Mesothelial cell of epicardium (in vitro differentiated cells): ENCODE results near the gene GRIK2. TPM values are rescaled to one million over a fixed set of nuclear protein-coding genes. Genes with fewer than 3 reads are reported as not detected.

Source experiments
- DNase-seq, 2 experiments: peaks; one replicate each; pipeline ENCODE4 v3.0.0; 2021; ENCODE audit warnings: low spot score in 2 of 2; ENCODE audit not compliant: unreplicated experiment in 2 of 2
- H3K27ac Mint-ChIP-seq: 2 replicates; pipeline ENCODE4 v1.8.0; 2021; ENCODE audit warnings: mixed read lengths
- H3K27me3 Mint-ChIP-seq: 2 replicates; pipeline ENCODE4 v1.8.0; 2021; ENCODE audit warnings: low read depth, mixed read lengths
- H3K36me3 Mint-ChIP-seq: 2 replicates; pipeline ENCODE4 v1.8.0; 2021; ENCODE audit warnings: mixed read lengths
- H3K4me1 Mint-ChIP-seq: 2 replicates; pipeline ENCODE4 v1.8.0; 2021; ENCODE audit warnings: mixed read lengths
- H3K4me3 Mint-ChIP-seq: 2 replicates; pipeline ENCODE4 v1.8.0; 2021; ENCODE audit warnings: mild to moderate bottlenecking, moderate library complexity, mixed read lengths
- H3K9me3 Mint-ChIP-seq: 2 replicates; pipeline ENCODE4 v1.8.0; 2021; ENCODE audit warnings: mixed read lengths
- total RNA-seq: library from RNA; stranded (reverse); gene quantifications from 3 replicates; pipeline ENCODE4 v1.2.1, GENCODE V29; 2021
- TF ChIP-seq, protein P1 (sequence below): fragments of 200-600 bp; sonication (generic); IDR thresholded peaks from one replicate; pipeline ENCODE4 v1.5.0; 2021; ENCODE audit warnings: antibody characterized with exemption; ENCODE audit not compliant: unreplicated experiment

The GRIK2 gene
- total RNA-seq, 1 donor from 2014 or later = 3.2 TPM

DNA sequence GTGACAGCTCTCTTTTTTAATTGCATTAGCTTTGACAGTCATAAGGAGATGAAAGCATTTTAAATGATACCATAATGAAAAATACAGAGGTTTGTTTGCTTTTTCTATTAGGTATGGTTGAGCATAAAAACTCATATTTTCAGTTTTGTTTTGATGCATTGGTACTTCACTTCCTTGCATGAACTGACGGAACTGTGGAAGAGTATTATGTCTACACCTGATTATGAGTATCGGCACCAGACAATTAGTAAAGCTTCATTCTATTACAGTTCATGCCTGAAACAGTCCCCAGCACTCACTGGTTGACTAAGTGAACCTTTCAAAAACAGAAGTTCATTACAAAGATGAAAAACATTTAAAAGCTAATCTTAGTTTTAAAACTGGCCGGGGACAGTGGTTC is 593.0 kb downstream of the GRIK2 start:
- no peak overlapping the region for H3K4me3 Mint-ChIP-seq
- H3K4me1 Mint-ChIP-seq = no peaks in the 10 kb centered on the region
- DNase-seq = no peak
- H3K27me3 Mint-ChIP-seq = no peaks in the 10 kb centered on the region
- no peaks in the 10 kb centered on the region for H3K36me3 Mint-ChIP-seq
- H3K27ac Mint-ChIP-seq = no peak overlapping the region
- TF ChIP-seq, protein P1, sequence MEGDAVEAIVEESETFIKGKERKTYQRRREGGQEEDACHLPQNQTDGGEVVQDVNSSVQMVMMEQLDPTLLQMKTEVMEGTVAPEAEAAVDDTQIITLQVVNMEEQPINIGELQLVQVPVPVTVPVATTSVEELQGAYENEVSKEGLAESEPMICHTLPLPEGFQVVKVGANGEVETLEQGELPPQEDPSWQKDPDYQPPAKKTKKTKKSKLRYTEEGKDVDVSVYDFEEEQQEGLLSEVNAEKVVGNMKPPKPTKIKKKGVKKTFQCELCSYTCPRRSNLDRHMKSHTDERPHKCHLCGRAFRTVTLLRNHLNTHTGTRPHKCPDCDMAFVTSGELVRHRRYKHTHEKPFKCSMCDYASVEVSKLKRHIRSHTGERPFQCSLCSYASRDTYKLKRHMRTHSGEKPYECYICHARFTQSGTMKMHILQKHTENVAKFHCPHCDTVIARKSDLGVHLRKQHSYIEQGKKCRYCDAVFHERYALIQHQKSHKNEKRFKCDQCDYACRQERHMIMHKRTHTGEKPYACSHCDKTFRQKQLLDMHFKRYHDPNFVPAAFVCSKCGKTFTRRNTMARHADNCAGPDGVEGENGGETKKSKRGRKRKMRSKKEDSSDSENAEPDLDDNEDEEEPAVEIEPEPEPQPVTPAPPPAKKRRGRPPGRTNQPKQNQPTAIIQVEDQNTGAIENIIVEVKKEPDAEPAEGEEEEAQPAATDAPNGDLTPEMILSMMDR = no peak
- no peaks in the 10 kb centered on the region for H3K9me3 Mint-ChIP-seq

DNA sequence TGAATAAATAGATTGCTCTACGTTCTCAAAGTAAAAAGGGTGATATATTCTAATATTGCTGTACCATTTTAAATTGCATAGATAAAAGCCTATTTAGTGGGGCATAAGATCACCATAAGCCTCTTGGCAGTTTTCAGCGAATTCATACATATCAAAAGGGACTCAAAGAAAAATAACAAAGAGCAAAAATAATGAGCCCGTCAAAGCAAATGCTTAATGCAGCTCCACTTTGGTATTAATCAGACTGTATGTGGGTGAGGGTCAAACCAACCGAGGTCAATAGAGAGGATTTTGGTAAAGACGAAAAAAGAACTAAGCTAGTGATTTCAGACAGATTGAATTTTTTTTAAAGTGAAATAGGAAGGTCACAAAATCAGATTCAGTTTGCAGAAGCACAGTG is 598.8 kb downstream of the GRIK2 start:
- Mint-ChIP-seq H3K27me3 (no peaks in the 10 kb centered on the region), H3K9me3 (no peaks in the 10 kb centered on the region), H3K4me3 (no peak overlapping the region), H3K27ac (no peak overlapping the region), H3K36me3 (no peaks in the 10 kb centered on the region), H3K4me1 (no peaks in the 10 kb centered on the region)
- no peak for DNase-seq
- TF ChIP-seq, protein P1 = no peak

DNA sequence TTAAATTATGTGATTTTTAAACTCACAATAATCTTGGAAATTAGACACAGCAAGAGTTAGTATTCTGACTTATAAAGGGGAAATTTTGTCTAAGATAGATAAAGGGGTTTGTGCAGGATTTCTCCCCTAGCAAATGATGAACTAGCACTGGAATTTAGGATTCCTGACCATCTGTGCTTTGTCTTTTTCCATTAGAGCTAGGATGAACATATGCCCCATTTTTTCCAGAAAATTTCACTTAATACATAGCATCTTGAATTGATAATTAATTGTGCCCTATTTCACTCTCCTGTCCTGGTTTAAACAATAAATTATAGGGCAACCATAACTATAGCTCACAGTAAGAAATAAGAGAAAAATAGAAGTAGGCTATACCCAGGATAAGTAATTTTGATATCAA is 601.0 kb downstream of the GRIK2 start:
- Mint-ChIP-seq H3K9me3 (no peaks in the 10 kb centered on the region), H3K4me1 (no peaks in the 10 kb centered on the region), H3K36me3 (no peaks in the 10 kb centered on the region), H3K27ac (no peak overlapping the region), H3K4me3 (no peak overlapping the region), H3K27me3 (no peaks in the 10 kb centered on the region)
- TF ChIP-seq, protein P1 = no peak
- no peak for DNase-seq

DNA sequence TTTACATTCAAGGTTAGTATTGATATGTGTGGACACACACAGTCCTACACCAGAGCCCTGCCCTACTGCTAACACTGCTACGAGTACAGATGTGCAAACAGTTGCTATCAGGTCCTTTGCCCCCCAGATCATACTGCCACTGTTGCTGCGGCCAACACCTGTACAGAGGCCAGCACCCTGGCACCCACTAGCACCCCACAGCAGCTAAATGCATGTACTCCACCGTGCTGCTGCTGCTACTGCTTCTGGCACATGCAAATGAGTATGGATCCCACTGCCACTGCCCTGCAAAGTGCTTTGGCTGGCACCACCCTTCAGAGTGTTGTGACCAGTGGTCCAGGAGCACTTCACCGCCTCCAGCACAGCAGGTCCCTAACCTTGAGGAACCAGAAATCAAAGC is 621.9 kb downstream of the GRIK2 start:
- Mint-ChIP-seq H3K27ac (no peak overlapping the region), H3K4me1 (no peaks in the 10 kb centered on the region), H3K27me3 (no peaks in the 10 kb centered on the region), H3K9me3 (peaks cover 31% of the 10 kb centered on the region), H3K4me3 (no peak overlapping the region), H3K36me3 (peaks cover 2% of the 10 kb centered on the region)
- TF ChIP-seq, protein P1 = no peak
- DNase-seq = no peak

DNA sequence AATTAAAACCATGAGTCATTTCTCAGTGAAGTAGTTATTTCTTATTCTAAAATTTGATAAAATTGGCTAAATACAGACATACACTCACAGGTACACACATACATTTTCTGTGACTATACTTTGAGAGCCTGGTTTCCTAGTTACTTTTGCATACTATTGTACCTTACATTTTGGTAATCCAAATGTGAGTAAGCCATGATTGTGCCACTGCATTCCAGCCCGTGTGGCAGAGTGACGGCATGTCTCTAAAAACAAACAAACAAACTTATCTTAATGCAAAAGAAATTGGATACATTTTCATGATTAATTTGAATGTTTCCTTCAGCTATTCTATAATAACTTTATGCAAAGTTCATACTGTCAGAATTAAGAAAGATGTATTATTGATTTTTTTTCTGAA is 628.8 kb downstream of the GRIK2 start:
- DNase-seq = no peak
- TF ChIP-seq, protein P1 = no peak
- Mint-ChIP-seq H3K27me3 (no peaks in the 10 kb centered on the region), H3K27ac (no peak overlapping the region), H3K36me3 (no peaks in the 10 kb centered on the region), H3K4me1 (peaks cover 2% of the 10 kb centered on the region), H3K4me3 (no peak overlapping the region), H3K9me3 (peaks cover 7% of the 10 kb centered on the region)

DNA sequence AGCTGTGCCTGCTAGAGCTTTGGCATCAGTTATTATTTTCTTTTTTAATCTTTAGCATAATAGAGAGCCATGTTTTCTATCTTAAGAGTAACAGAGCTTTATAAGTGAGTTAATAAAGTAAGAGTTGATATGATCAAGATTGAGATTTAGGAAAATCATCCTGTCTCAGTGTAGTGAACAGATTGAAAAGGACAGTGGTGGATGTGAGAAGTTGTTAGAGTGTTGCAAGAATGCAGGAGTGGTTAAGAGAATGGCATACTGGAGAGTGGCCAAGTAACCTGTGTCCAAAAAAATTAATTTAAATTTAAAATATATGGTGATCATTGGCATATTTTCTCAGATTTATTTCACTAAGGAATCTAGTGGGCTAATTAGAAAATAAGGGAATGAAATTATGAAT is 629.3 kb downstream of the GRIK2 start:
- Mint-ChIP-seq H3K4me3 (no peak overlapping the region), H3K36me3 (no peaks in the 10 kb centered on the region)

More for the DNA sequence above, 629.3 kb downstream of the GRIK2 start:
- Mint-ChIP-seq H3K27ac (no peak overlapping the region), H3K27me3 (no peaks in the 10 kb centered on the region), H3K4me1 (peaks cover 2% of the 10 kb centered on the region), H3K9me3 (peaks cover 2% of the 10 kb centered on the region)
- TF ChIP-seq, protein P1 = no peak
- no peak for DNase-seq
